ENCODE results near the gene UTP15. TPM values are rescaled to one million over a fixed set of nuclear protein-coding genes. Genes with fewer than 3 reads are reported as not detected.

The UTP15 gene
- total RNA-seq, 1 experiment from 2014 or later, result 35.2 TPM

DNA sequence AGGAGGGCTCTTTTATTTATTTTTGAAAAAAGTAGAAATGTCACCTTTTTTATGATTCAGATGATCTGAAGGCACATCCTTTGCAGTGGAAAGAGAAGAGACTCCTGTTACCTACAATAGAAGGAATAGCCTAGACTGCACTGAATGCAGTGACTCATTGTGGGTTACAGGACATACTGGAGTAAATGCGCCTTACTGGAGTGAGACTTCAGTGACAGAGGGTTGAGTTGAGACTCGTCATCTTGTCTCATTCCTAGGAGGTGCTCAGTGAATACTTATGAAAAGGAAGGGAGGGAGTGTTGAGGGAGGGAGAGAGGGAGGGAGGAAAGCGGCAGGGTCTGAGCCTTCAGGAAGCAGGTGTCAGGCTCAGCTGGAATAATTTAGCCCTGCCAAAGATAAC is 25.4 kb upstream of the UTP15 start:
- POLR2A ChIA-PET, result no interaction called here
- no peak for TF ChIP-seq NR2C2 (CRISPR knock-in tag; IDR thresholded peaks at IDR 0.05)
- TF ChIP-seq, protein P1, sequence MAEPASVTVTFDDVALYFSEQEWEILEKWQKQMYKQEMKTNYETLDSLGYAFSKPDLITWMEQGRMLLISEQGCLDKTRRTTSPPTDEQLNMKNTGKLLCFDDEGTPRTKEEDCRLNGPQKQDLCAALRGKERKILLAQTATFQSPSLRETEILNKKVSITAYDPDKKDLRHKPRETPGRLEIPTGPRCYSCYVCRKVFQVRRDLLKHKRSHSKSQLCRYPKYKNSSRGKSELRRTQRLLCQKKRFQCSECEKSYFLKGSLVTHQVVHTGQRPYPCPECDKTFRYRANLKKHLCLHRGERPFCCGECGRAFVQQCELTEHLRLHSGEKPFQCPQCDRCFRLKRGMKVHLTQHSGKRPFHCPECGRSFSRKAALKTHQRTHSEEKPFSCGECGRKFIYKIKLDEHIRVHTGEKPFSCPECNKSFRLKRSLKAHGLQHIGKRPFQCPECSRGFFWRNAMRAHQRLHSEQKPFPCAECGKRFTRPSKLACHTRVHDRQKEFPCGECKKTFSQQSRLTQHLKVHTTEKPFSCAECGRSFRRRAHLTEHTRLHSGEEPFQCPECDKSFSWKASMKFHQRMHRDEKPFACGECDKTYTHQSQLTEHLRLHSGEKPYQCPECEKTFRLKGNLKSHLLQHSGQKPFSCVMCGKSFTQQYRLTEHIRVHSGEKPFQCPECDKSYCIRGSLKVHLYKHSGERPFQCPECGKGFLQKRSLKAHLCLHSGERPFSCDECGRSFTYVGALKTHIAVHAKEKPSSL (CRISPR knock-in tag; conservative IDR thresholded peaks at IDR 0.05), result no peak
- TF ChIP-seq OVOL2 (CRISPR knock-in tag; IDR thresholded peaks at IDR 0.05; ENCODE audit: borderline replicate concordance), result no peak
- no peak for TF ChIP-seq RELA (CRISPR knock-in tag; IDR thresholded peaks at IDR 0.05; ENCODE audit: borderline replicate concordance)
- TF ChIP-seq CREM (CRISPR knock-in tag; IDR thresholded peaks at IDR 0.05), result no peak
- TF ChIP-seq TP53 (CRISPR knock-in tag; IDR thresholded peaks at IDR 0.05), result no peak
- no peak for TF ChIP-seq NFE2L1 (CRISPR knock-in tag; IDR thresholded peaks at IDR 0.05)
- TF ChIP-seq JAZF1 (CRISPR knock-in tag; IDR thresholded peaks at IDR 0.05), result no peak
- no peak for TF ChIP-seq ZNF317 (CRISPR knock-in tag; IDR thresholded peaks at IDR 0.05; ENCODE audit: borderline replicate concordance, low read depth)
- no peak for TF ChIP-seq SOX15 (CRISPR knock-in tag; IDR thresholded peaks at IDR 0.05)
- TF ChIP-seq KAT7 (CRISPR knock-in tag; IDR thresholded peaks at IDR 0.05; ENCODE audit: borderline replicate concordance), result no peak
- TF ChIP-seq, protein P2, sequence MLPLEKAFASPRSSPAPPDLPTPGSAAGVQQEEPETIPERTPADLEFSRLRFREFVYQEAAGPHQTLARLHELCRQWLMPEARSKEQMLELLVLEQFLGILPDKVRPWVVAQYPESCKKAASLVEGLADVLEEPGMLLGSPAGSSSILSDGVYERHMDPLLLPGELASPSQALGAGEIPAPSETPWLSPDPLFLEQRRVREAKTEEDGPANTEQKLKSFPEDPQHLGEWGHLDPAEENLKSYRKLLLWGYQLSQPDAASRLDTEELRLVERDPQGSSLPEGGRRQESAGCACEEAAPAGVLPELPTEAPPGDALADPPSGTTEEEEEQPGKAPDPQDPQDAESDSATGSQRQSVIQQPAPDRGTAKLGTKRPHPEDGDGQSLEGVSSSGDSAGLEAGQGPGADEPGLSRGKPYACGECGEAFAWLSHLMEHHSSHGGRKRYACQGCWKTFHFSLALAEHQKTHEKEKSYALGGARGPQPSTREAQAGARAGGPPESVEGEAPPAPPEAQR (CRISPR knock-in tag; IDR thresholded peaks at IDR 0.05), result no peak
- TF ChIP-seq ZNF219 (CRISPR knock-in tag; IDR thresholded peaks at IDR 0.05; ENCODE audit: borderline replicate concordance), result no peak
- TF ChIP-seq, protein P3, sequence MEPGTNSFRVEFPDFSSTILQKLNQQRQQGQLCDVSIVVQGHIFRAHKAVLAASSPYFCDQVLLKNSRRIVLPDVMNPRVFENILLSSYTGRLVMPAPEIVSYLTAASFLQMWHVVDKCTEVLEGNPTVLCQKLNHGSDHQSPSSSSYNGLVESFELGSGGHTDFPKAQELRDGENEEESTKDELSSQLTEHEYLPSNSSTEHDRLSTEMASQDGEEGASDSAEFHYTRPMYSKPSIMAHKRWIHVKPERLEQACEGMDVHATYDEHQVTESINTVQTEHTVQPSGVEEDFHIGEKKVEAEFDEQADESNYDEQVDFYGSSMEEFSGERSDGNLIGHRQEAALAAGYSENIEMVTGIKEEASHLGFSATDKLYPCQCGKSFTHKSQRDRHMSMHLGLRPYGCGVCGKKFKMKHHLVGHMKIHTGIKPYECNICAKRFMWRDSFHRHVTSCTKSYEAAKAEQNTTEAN (CRISPR knock-in tag; IDR thresholded peaks at IDR 0.05), result no peak
- TF ChIP-seq IRF2 (CRISPR knock-in tag; IDR thresholded peaks at IDR 0.05; ENCODE audit: borderline replicate concordance, low read depth), result no peak
- TF ChIP-seq, protein P4, sequence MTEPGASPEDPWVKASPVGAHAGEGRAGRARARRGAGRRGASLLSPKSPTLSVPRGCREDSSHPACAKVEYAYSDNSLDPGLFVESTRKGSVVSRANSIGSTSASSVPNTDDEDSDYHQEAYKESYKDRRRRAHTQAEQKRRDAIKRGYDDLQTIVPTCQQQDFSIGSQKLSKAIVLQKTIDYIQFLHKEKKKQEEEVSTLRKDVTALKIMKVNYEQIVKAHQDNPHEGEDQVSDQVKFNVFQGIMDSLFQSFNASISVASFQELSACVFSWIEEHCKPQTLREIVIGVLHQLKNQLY (CRISPR knock-in tag; IDR thresholded peaks at IDR 0.05), result no peak
- TF ChIP-seq, protein P5, sequence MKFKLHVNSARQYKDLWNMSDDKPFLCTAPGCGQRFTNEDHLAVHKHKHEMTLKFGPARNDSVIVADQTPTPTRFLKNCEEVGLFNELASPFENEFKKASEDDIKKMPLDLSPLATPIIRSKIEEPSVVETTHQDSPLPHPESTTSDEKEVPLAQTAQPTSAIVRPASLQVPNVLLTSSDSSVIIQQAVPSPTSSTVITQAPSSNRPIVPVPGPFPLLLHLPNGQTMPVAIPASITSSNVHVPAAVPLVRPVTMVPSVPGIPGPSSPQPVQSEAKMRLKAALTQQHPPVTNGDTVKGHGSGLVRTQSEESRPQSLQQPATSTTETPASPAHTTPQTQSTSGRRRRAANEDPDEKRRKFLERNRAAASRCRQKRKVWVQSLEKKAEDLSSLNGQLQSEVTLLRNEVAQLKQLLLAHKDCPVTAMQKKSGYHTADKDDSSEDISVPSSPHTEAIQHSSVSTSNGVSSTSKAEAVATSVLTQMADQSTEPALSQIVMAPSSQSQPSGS (CRISPR knock-in tag; IDR thresholded peaks at IDR 0.05; ENCODE audit: borderline replicate concordance, low read depth), result no peak
- no peak for TF ChIP-seq FOXP1 (CRISPR knock-in tag; IDR thresholded peaks at IDR 0.05; ENCODE audit: borderline replicate concordance)
- no peak for TF ChIP-seq GTF2I (CRISPR knock-in tag; conservative IDR thresholded peaks at IDR 0.05)
- TF ChIP-seq CBFB (CRISPR knock-in tag; IDR thresholded peaks at IDR 0.05; ENCODE audit: low read depth), result no peak
- H3K27ac Mint-ChIP-seq, result no peak overlapping the region
- CTCF ChIA-PET, result no interaction called here
- no peaks in the 10 kb centered on the region; the same call in 1 of the 2 replicates for H3K27me3 Mint-ChIP-seq (ENCODE audit: low read depth)
- H3K9me3 Mint-ChIP-seq, result peaks cover 3% of the 10 kb centered on the region
- no peak for ATAC-seq
- peaks cover 20% of the 10 kb centered on the region for H3K4me1 Mint-ChIP-seq
- no peaks in the 10 kb centered on the region for H3K36me3 Mint-ChIP-seq
- H3K4me3 Mint-ChIP-seq, result no peak overlapping the region
- no peak for DNase-seq (ENCODE audit: low spot score)

DNA sequence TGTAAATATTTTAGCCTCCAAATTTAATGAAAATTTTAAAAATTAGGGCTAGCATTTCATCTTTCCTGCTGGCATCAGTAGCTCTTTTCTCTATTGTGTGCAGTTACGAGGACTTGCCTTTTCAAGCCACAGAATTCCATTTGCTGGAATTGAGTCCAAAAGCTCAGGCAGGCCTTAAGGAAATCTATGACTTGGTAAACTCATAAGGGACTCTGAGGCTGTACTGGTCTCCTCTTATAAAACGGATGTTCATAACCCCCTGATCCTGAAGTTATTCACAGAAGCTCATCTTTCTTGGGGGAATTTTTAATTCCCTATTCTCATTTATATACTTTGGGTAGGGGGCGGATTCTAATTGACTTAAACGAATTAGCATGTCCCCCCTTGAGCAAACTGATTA is 23.5 kb upstream of the UTP15 start:
- DNase-seq (ENCODE audit: low spot score) (no peak), ATAC-seq (no peak)
- Mint-ChIP-seq H3K27ac (no peak overlapping the region), H3K9me3 (no peaks in the 10 kb centered on the region), H3K36me3 (no peaks in the 10 kb centered on the region), H3K27me3 (ENCODE audit: low read depth) (no peaks in the 10 kb centered on the region; the same call in 1 of the 2 replicates), H3K4me3 (no peak overlapping the region), H3K4me1 (peaks cover 20% of the 10 kb centered on the region)
- ChIA-PET POLR2A (no interaction called here), CTCF (interaction anchor here (0.6 to 0.7 kb wide), 2 partner anchors 25 to 267 kb away, joined by 3 read pairs; no protein-coding TSS in a partner anchor)
- TF ChIP-seq, protein P1 (CRISPR knock-in tag; conservative IDR thresholded peaks at IDR 0.05), result no peak
